Right forelimb (tissue), 1 donor: Measurements from ENCODE around the gene LPP.

Experiments
- DNase-seq: peaks from one replicate; pipeline ENCODE4 v3.0.0-alpha.2; 2018

LPP gene

GRCh38 chr3:188489639-188490405 is 335.9 kb downstream of the LPP start:
- no peak for DNase-seq

GRCh38 chr3:188490416-188490815 is 336.5 kb downstream of the LPP start:
- DNase-seq, result no peak

GRCh38 chr3:188491276-188491687 is 337.3 kb downstream of the LPP start:
- DNase-seq, result no peak

GRCh38 chr3:188496390-188496789 is 342.4 kb downstream of the LPP start:
- DNase-seq, result no peak

GRCh38 chr3:188497021-188497420 is 343.1 kb downstream of the LPP start:
- DNase-seq, result no peak

- no peak for DNase-seq
These were observed 349.7 kb downstream of the LPP start for GRCh38 chr3:188503647-188504046.

GRCh38 chr3:188505151-188505550 is 351.2 kb downstream of the LPP start:
- DNase-seq, result no peak

GRCh38 chr3:188505911-188506310 is 352.0 kb downstream of the LPP start:
- DNase-seq, result no peak

- DNase-seq, result no peak
These were observed 352.5 kb downstream of the LPP start for GRCh38 chr3:188506446-188506845.

- no peak for DNase-seq
These were observed 353.3 kb downstream of the LPP start for GRCh38 chr3:188507244-188507720.

- no peak for DNase-seq
These were observed 354.5 kb downstream of the LPP start for GRCh38 chr3:188508454-188508853.

GRCh38 chr3:188509316-188509715 is 355.4 kb downstream of the LPP start:
- no peak for DNase-seq

GRCh38 chr3:188510366-188510765 is 356.4 kb downstream of the LPP start:
- DNase-seq, result no peak

- no peak for DNase-seq
These were observed 359.8 kb downstream of the LPP start for GRCh38 chr3:188513662-188514328.

- no peak for DNase-seq
These were observed 362.6 kb downstream of the LPP start for GRCh38 chr3:188516515-188516914.

- no peak for DNase-seq
These were observed 364.5 kb downstream of the LPP start for GRCh38 chr3:188518416-188518815.

- DNase-seq, result no peak
These were observed 365.0 kb downstream of the LPP start for GRCh38 chr3:188518835-188519452.

GRCh38 chr3:188520466-188520865 is 366.5 kb downstream of the LPP start:
- no peak for DNase-seq

- DNase-seq, result no peak
These were observed 368.2 kb downstream of the LPP start for GRCh38 chr3:188522115-188522514.

GRCh38 chr3:188523291-188523690 is 369.3 kb downstream of the LPP start:
- DNase-seq, result no peak

GRCh38 chr3:188524052-188524451 is 370.1 kb downstream of the LPP start:
- no peak for DNase-seq

- no peak for DNase-seq
These were observed 372.1 kb downstream of the LPP start for GRCh38 chr3:188526057-188526456.

GRCh38 chr3:188527389-188527788 is 373.4 kb downstream of the LPP start:
- DNase-seq, result no peak

- DNase-seq, result no peak
These were observed 374.4 kb downstream of the LPP start for GRCh38 chr3:188528396-188528795.
